ENCODE data around the gene RAP1GAP2.

Gene RAP1GAP2

DNA sequence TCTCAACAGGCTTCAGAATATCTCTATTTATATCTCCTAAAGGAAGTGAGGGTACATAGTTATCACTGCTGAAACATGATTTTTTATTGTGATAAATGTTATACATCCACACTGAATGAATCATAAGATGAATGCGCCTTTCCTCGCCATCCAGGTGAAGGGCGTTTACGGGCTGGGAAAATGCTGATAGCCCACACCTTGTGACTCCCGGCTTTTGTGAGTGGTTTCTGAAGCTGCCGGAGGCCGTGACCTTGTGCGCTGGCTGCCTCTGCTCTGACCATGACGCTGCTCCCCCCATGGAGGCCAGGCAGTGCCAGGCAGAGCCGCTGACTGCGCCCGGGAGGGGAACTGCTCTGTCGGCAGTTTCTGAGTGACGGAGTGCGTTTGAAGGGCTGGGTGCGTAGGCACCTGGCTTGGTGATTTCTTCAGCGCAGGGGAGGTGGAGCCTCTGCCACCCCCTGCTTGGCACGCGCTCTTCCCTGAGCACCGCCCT is 97.2 kb downstream of the RAP1GAP2 start:
- Histone ChIP-seq H3K27ac (no peak overlapping the region), H3K9me3 (ENCODE audit: severe bottlenecking) (no peaks in the 10 kb centered on the region), H3K27me3 (ENCODE audit: insufficient read depth, low read depth, severe bottlenecking) (no peaks in the 10 kb centered on the region), H3K4me3 (ENCODE audit: low read depth, low read length) (no peak overlapping the region), H3K36me3 (peaks cover 19% of the 10 kb centered on the region)
- TF ChIP-seq, protein P1, sequence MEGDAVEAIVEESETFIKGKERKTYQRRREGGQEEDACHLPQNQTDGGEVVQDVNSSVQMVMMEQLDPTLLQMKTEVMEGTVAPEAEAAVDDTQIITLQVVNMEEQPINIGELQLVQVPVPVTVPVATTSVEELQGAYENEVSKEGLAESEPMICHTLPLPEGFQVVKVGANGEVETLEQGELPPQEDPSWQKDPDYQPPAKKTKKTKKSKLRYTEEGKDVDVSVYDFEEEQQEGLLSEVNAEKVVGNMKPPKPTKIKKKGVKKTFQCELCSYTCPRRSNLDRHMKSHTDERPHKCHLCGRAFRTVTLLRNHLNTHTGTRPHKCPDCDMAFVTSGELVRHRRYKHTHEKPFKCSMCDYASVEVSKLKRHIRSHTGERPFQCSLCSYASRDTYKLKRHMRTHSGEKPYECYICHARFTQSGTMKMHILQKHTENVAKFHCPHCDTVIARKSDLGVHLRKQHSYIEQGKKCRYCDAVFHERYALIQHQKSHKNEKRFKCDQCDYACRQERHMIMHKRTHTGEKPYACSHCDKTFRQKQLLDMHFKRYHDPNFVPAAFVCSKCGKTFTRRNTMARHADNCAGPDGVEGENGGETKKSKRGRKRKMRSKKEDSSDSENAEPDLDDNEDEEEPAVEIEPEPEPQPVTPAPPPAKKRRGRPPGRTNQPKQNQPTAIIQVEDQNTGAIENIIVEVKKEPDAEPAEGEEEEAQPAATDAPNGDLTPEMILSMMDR (IDR thresholded peaks at IDR 0.05; ENCODE audit: low read depth, low read length): no peak
- no peak for DNase-seq

DNA sequence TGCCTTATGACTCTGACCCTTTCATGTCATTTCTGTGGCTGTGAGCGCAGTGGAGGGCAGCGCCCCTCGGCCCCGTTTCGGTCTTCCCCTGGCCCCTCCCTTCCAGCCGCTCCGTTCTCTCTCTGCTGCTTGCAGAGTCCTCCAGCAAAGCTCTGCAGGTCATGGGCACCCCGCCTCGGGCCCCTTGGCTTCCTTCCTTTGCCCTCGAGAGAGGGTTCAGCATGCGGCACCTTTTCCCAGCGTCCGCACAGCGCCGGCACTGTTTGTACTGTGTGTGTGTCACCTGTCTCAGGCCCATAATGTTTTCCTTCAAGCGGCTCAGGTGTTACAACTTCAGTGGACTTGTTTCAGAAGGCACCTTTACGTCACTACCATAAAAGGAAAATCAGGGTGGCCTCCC is 98.5 kb downstream of the RAP1GAP2 start:
- H3K4me3 ChIP-seq (ENCODE audit: low read depth, low read length): no peak overlapping the region
- peaks cover 19% of the 10 kb centered on the region for H3K36me3 ChIP-seq
- TF ChIP-seq, protein P1 (IDR thresholded peaks at IDR 0.05; ENCODE audit: low read depth, low read length): no peak
- no peak overlapping the region for H3K27ac ChIP-seq
- no peak for DNase-seq
- H3K27me3 ChIP-seq (ENCODE audit: insufficient read depth, low read depth, severe bottlenecking): no peaks in the 10 kb centered on the region
- H3K9me3 ChIP-seq (ENCODE audit: severe bottlenecking): no peaks in the 10 kb centered on the region

DNA sequence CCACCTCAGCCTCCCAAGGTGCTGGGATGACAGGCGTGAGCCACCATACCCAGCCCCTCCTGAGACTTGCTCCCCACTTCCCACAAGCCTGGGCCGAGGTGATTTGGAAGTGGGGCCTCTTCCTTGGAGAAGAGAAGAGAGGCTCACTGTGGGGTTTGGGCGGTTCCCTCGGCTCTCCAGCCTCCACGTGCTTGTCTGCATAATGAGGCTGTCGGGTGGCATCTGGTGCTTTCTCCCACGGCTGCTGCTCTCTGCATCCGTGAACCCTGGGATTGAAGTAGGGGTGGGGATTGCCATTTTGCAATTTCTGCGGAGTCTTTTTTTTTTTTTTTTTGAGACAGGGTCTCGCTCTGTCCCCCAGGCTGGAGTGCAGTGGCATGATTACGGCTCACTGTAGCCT is 101.4 kb downstream of the RAP1GAP2 start:
- Histone ChIP-seq H3K9me3 (ENCODE audit: severe bottlenecking) (no peaks in the 10 kb centered on the region), H3K27ac (no peak overlapping the region), H3K27me3 (ENCODE audit: insufficient read depth, low read depth, severe bottlenecking) (no peaks in the 10 kb centered on the region), H3K36me3 (peaks cover 12% of the 10 kb centered on the region), H3K4me3 (ENCODE audit: low read depth, low read length) (no peak overlapping the region)
- TF ChIP-seq, protein P1 (IDR thresholded peaks at IDR 0.05; ENCODE audit: low read depth, low read length): no peak
- DNase-seq: no peak

DNA sequence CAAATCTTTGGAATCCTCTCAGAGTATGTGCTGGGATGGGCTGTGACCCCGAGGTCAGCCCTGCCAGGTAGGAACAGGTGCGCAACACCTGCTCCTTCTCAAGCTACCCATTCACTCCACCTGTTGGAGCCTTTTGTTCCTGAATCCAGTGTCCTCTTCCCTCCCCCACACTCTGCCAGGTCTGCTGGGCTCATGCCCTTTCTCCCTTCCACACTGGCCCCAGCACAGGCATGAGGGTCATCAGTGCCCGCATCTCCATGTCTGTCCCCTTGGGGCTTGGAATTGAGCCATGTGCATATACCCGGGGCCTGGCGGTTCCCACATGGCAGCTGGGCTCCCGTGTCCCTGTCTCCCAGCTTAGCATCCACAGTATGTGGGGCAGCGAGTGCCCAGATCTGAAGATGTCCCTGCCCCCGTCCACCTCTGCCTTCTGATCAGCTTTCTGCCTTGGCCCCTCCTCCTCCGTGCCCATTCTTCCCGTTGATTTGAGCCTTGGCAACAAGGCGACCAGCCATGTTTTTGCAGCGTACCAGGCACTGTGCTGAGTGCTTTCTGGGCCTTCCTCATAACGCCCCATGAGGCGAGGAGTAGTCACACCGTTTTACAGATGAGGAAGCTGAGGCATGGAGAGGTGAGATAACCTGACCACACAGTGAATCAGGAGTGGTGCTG is 102.2 kb downstream of the RAP1GAP2 start:
- no peak for DNase-seq
- Histone ChIP-seq H3K36me3 (peaks cover 11% of the 10 kb centered on the region), H3K27ac (no peak overlapping the region), H3K9me3 (ENCODE audit: severe bottlenecking) (no peaks in the 10 kb centered on the region), H3K27me3 (ENCODE audit: insufficient read depth, low read depth, severe bottlenecking) (no peaks in the 10 kb centered on the region), H3K4me3 (ENCODE audit: low read depth, low read length) (no peak overlapping the region)
- TF ChIP-seq, protein P1 (IDR thresholded peaks at IDR 0.05; ENCODE audit: low read depth, low read length): no peak

DNA sequence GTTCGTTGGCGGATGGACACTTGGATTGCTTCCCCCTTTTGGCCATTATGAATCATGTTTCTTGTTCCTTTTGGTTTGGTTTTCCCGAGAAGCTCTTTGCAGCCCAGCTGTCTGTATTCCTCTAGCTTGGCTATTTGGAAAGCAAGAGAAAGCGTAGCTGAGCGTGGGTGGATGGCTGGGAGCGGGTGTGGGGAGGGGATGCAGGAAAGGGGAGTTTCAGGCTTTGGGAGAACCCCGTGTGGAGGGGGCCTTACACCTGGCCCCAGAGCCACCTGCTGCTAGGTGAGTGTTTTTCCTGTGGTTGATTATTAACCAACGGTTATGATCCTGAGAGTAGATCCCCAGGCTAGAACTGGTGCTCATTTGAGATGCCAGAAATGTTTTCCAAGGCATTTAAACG is 103.7 kb downstream of the RAP1GAP2 start:
- DNase-seq: no peak
- Histone ChIP-seq H3K27ac (no peak overlapping the region), H3K27me3 (ENCODE audit: insufficient read depth, low read depth, severe bottlenecking) (no peaks in the 10 kb centered on the region), H3K36me3 (peaks cover 9% of the 10 kb centered on the region), H3K9me3 (ENCODE audit: severe bottlenecking) (no peaks in the 10 kb centered on the region), H3K4me3 (ENCODE audit: low read depth, low read length) (no peak overlapping the region)
- TF ChIP-seq, protein P1 (IDR thresholded peaks at IDR 0.05; ENCODE audit: low read depth, low read length): no peak

DNA sequence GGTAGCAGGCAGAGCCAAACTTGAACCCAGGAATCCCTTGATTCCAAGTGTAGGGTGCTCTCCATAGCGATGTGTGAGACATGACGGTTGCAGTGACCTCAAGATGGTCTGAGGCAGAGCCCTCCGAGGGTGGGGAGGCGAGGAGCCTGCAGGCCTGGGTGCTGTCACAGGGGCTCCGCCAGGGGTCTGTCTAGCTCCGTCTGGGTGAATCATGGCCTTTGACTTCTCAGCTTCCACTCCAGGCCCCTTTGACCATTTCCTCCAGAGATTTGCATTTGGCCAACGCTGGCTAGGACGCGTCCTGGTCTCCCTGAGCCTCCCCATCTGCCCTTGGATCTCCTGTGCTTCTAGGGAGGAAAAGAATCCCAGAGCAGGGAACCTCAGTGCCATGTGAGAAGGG is 104.6 kb downstream of the RAP1GAP2 start:
- H3K27me3 ChIP-seq (ENCODE audit: insufficient read depth, low read depth, severe bottlenecking): no peaks in the 10 kb centered on the region
- no peak overlapping the region for H3K4me3 ChIP-seq (ENCODE audit: low read depth, low read length)
- peaks cover 13% of the 10 kb centered on the region for H3K36me3 ChIP-seq
- H3K9me3 ChIP-seq (ENCODE audit: severe bottlenecking): no peaks in the 10 kb centered on the region
- no peak for DNase-seq
- TF ChIP-seq, protein P1 (IDR thresholded peaks at IDR 0.05; ENCODE audit: low read depth, low read length): no peak
- no peak overlapping the region for H3K27ac ChIP-seq
